HG02973 (cell line): Measurements from ENCODE around the gene ARHGEF40.

Experiments used
- ATAC-seq: cut with Tn5 transposase; IDR thresholded peaks from one replicate; pipeline ENCODE4 v1.9.1; 2021; ENCODE audit warnings: moderate library complexity; ENCODE audit not compliant: unreplicated experiment

ARHGEF40 gene

GRCh38 chr14:21078726-21079125 is 8.6 kb downstream of the ARHGEF40 start:
- no peak for ATAC-seq

DNA sequence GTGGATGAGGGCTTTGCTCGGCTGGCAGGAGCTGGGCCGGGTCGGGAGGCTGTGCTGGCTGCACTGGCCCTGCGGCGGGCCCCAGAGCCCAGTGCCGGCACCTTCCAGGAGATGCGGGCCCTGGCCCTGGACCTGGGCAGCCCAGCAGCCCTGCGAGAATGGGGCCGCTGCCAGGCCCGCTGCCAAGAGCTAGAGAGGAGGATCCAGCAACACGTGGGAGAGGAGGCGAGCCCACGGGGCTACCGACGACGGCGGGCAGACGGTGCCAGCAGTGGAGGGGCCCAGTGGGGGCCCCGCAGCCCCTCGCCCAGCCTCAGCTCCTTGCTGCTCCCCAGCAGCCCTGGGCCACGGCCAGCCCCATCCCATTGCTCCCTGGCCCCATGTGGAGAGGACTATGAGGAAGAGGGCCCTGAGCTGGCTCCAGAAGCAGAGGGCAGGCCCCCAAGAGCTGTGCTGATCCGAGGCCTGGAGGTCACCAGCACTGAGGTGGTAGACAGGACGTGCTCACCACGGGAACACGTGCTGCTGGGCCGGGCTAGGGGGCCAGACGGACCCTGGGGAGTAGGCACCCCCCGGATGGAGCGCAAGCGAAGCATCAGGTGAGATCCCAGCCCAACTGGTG is 11.5 kb downstream of the ARHGEF40 start:
- ATAC-seq = no peak

DNA sequence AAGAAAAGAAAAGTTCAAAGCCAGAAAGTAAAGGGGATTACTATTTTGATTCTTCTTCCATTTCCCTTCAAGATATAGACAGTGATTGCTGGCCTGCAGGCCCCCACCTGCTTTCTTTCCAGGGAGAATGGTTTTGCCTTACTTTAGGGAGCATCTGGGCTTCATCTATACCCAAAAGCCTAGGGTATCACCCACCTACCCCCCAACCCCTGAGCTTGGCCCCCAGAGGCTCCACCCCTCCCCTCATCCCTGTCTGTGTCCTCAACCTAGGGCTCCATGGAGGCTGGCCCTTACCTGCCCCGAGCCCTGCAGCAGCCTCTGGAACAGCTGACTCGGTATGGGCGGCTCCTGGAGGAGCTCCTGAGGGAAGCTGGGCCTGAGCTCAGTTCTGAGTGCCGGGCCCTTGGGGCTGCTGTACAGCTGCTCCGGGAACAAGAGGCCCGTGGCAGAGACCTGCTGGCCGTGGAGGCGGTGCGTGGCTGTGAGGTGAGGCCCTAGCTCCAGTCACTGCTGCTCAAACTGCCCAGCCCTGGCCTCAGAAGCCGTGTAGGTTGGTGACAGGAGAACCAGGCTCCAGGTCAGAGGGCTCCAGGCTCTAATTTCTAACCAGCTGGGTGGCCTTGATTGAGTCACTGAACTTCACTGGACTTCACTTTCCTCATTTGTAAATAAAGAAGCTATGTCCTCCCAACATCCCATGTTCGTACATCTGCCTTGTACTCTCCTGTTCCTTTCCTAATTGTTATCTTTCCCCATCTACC is 13.6 kb downstream of the ARHGEF40 start:
- no peak for ATAC-seq

GRCh38 chr14:21084396-21084795 is 14.3 kb downstream of the ARHGEF40 start:
- no peak for ATAC-seq

- ATAC-seq = no peak
Observed at GRCh38 chr14:21084998-21085853, 15.1 kb downstream of the ARHGEF40 start.

DNA sequence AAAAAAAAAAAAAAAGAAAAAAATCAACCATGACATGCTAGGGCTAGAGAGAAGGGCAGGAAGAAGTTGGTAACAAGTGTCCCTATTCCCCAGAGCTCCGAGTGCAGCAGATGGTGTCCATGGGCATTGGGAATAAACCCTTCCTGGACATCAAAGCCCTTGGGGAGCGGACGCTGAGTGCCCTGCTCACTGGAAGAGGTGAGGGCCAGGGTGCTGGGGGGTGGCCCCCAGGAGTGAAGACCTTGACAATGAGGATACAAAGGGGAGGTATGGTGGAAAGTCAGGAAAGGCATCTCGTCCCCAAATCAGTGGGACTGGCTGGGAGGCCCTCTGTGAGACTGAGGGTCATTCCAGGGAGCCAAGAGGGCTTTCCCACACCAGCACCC is 16.8 kb downstream of the ARHGEF40 start:
- no peak for ATAC-seq

- ATAC-seq = peak; percentile 62
Observed at GRCh38 chr14:21087294-21088091, 17.4 kb downstream of the ARHGEF40 start.

DNA sequence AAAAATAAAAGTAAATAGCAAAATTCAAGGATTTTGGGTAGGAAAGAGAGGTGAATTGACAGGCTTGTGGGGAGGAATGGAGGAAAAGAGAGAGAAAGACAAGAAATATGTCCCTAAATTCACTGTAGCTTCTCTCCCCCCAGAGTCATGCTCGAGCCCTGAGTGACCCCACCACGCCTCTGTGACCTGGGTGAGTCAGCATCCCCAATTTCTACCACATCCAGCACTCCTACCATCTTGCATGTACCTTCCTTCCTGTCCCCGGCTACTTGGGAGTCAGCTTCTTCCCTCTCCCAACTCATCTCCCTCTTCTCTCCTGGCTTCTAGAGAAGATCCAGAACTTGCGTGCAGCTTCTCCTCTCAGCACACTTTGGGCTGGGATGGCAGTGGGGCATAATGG is 18.6 kb downstream of the ARHGEF40 start:
- no peak for ATAC-seq

DNA sequence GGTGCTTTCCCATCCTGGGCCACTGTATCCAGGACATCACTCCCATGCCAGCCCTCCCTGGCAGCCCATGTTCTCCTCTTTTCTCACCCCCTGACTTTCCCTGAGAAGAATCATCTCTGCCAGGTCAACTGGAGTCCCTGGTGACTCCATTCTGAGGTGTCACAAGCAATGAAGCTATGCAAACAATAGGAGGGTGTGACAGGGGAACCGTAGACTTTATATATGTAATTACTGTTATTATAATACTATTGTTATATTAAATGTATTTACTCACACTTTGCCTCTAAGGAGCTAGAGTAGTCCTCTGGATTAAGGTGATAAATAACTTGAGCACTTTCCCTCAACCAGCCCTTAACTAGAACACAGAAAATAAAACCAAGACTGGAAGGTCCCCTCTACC is 19.2 kb downstream of the ARHGEF40 start:
- ATAC-seq = no peak

DNA sequence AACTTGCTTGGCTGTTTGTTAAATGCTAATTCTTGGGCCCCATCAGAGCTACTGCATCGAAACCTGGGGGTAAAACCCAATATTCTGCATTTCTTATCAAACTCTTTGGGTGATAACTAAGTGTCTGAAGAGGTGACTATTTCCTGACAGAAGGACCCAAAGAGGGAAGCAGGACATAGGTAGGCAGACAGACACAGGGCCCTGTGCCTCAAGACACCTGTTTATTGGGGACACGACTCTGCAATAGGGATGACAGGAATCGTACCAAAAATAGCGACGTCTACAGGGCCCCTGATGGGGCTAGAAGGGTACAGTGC is 19.7 kb downstream of the ARHGEF40 start:
- ATAC-seq = no peak

GRCh38 chr14:21090194-21090939 is 20.3 kb downstream of the ARHGEF40 start:
- no peak for ATAC-seq

DNA sequence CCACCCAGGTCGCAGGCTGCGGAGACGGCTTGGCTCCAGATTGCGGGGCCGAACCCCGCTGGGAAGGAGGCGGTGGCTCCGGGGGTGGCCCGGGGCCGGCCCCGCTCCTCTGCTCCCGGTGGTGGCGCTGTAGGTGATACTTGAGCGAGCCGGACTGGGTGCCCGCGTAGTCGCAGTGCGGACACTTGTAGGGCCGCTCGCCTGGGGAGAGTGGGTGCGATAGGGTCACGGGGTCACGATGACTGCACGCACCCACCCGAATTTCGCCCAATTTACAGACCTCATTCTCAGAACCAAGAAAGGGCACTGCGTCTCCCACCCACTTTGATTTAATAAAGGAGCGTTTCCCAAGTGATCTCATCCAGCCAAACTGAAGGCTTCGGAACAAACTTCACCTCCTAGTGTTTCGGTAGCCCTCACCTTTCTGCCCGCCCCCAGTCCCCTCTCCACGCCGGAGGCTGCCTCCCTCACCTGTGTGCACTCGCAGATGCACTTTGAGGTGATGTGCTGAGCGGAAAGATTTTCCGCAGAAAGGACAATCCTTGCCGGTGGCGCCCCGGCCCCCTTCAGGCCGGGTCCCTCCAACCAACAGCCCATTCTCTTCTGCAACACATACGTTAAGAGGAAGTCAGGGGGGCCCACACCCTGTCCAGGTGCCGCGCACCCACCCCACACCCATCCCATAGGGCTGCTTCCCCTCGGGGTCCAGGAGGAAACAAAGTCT is 21.0 kb downstream of the ARHGEF40 start:
- ATAC-seq = no peak

DNA sequence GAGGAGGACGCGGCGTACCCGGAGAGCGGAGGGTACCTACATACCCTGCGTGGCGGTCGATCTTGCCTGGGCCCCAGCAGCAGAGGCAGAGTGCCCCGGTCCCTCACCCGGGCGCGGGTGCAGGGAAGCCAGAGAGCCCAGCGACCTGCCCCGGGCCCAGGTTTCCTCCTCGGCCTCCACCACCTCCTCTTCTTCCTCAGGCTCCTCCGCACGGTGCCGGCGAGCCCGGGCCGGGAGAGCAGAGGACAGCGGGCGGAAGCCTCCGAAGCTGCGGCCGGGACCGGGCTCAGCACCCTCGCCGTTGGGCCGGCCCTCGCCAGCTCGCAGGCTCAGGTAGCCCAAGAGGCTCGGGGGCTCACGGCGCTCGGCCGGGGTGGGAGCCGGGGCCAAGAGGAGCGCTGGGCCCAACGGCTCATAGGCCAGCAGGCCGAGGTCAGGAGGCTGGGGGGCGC is 21.7 kb downstream of the ARHGEF40 start:
- ATAC-seq = no peak

- ATAC-seq = peak; percentile 84
Observed at GRCh38 chr14:21092273-21093011, 22.3 kb downstream of the ARHGEF40 start.

DNA sequence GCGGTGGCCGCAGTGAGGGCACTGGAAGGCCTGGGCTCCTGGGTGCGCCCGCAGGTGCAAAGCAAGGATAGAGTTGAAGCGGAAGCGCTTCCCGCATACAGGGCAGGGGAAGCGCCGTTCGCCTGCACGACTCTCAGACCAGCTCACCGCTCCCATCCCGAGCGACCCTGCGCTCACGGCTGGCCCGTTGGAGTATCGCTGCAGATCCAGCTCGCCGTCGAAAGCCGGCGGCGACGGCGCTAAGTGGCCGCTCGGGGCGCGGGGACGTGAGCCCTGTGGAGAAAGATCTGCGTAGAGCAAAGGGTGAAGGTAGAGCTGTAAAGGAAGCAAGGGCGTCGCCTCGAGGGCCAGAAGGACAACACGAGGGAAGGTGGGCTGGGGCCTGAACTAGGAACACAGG is 22.9 kb downstream of the ARHGEF40 start:
- ATAC-seq = no peak

- no peak for ATAC-seq
Observed at GRCh38 chr14:21093769-21094681, 23.9 kb downstream of the ARHGEF40 start.

- no peak for ATAC-seq
Observed at GRCh38 chr14:21095430-21096205, 25.5 kb downstream of the ARHGEF40 start.
